Stimulated activated CD4-positive, alpha-beta T cell treated with anti-CD3 and anti-CD28 coated beads, Interleukin-1b, Interleukin-23, amount 100 ng/mL, for 48 hours (primary cell): ENCODE results near the gene ANO1.

Experiments used
- DNase-seq: peaks from one replicate; pipeline ENCODE4 v3.0.0-alpha.2; 2020

Gene ANO1

DNA sequence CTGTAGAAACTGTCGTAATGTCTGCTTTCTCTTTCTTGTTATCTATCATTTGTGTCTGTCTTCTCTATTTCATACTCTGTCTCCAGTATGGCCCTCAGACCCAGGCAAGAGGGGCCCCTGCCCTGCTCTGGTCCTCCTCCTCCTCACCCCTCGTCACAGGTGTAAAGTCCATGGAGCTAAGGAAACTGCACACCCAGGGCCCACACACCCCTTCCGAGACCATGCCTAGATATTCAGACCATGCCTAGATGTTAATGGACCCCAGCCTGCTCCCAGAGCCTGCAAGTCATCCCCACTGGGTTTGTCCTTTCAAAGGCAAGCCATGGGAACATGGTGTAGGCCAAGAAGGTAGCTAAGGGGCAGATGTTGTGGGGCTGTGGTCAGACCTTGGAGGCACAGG lies 24.1 kb upstream of the ANO1 start:
- DNase-seq: no peak

DNA sequence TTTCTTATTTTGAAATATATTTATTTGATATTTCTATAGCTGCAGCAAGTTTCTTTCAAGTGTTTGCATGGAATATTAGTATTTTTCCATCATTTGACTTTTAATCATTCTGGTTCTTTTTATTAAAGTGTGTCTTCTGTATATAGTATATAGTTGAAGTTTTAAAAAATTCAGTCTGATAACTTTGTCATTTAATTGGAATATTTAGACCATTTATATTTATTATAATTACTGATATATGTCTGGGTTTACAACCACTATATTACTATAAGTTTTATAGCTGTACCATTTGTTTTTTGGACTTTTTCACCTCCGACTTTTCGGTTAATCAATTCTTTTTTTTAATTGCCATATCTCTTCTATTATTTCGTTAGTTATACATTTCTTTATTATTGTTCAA lies 22.7 kb upstream of the ANO1 start:
- no peak for DNase-seq

DNA sequence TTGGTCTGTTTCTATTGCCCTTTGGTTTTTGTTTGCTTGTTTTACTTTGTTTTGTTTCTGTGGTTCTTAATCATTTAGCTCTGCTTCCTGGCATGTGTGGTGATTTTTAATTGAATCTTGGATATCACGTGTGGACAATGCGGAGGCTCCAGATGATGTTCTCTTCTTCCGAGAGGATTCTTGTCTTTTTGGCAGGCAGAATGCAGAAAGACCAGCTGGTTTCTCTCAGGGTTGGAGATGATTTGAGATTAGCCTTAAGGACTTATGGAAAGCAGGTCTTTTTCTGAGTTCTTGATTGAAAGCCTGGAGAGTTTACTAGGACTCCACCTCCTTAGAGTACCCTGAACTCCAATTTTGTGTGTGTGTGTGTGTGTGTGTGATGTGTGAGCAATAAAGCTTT lies 21.0 kb upstream of the ANO1 start:
- DNase-seq: no peak

DNA sequence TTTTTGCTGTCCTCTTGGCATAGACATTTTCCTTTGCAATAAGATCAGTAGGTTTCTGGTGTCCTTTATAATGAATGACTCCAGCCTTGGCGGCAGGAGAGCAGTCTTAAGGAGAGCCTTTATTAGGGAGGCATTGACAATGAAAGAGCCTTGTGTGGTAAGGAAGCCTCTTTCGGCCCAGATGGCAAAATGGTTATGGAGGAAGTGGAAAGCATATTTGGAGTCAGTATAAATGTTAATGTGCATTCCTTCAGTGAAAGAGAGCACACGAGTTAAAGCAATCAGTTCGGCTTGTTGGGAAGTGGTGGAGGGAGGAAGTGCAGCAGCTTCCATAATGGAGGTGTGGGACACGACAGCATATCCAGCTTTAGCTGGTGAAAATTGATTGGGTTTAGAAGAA lies 18.1 kb upstream of the ANO1 start:
- no peak for DNase-seq

DNA sequence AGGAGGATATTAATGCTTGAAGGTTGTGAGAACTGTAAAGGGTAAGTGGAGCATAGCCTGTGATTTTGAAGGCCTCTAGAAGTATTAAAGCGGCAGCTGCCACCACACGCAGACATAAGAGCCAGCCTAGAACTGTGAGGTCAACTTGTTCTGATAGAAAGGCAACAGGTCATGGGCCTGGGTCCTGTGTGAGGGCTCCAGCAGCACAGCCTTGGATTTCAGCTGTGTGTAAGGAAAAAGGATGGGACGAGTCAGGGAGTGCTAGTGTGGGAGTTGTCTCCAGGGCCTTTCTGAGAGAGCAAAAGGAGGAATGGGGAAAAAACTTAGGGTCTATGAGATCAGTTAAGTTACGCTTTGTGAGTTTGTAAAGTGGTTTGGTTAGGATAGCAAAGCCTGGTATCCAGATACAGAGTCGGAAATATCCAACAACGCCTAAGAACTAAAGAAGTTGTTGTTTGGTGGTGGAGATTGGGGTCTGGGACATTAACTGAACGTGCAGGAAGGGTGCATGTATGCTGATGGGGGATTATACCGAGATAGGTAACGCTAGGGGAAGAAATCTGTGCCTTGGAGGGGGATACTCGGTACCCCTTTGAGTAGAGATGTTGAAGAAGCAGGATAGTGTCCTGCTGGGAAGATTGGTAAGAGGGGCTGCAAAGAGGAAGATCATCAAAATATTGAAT lies 17.4 kb upstream of the ANO1 start:
- DNase-seq: no peak

DNA sequence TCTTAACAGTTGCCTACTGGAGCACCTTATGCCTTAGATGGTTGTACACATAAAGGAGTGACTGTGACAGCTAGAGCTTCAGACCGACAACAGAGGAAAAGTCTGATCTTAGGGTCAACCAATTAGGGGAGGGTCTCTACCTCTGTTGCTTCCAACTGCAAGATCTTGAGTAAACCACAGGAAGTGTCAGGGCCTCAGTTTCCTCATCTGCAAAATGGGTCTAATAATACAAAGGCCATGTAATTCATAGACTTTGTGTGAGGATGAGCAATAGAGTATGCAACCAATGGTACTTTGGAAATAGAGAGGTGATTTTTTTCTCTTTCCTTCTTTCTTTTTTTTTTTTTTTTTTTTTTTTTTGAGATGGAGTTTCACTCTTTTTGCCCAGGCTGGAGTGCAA lies 16.4 kb upstream of the ANO1 start:
- no peak for DNase-seq

DNA sequence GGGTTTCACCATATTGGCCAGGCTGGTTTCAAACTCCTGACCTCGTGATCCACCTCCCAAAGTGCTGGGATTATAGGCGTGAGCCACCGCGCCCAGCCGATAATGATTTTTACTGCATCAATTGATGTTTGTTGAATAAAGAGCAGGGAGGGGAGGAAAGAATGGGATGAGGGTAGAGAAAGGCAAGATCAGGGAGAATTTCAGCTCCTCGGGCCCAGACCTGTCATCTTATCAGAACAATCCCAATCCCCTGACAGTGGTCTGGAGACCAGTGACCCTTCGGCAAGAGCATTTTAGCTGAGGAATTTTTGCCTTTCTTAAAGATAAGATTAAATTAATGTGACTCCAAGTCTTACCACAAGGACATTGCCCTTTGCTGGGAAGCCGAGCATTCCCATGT lies 15.0 kb upstream of the ANO1 start:
- DNase-seq: no peak

DNA sequence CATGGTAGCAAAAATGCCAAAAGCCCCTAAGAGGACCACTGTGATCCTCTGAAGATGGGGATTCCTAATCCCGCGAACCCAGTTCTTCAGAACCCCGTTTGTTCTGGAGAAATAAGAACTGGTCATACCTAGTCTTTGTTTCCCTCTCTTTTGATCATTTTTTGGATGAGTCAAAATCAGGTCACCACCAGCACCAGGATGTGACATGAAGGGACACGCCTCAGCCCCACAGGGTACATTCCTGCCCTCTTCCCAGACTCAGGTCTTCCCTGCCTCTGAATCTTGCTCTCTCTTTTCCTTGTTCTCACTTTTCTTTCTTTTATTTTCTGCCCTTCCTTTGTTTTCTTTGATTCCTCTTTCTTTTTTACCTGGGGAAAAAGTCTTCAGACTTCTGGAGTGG lies 14.6 kb upstream of the ANO1 start:
- no peak for DNase-seq

DNA sequence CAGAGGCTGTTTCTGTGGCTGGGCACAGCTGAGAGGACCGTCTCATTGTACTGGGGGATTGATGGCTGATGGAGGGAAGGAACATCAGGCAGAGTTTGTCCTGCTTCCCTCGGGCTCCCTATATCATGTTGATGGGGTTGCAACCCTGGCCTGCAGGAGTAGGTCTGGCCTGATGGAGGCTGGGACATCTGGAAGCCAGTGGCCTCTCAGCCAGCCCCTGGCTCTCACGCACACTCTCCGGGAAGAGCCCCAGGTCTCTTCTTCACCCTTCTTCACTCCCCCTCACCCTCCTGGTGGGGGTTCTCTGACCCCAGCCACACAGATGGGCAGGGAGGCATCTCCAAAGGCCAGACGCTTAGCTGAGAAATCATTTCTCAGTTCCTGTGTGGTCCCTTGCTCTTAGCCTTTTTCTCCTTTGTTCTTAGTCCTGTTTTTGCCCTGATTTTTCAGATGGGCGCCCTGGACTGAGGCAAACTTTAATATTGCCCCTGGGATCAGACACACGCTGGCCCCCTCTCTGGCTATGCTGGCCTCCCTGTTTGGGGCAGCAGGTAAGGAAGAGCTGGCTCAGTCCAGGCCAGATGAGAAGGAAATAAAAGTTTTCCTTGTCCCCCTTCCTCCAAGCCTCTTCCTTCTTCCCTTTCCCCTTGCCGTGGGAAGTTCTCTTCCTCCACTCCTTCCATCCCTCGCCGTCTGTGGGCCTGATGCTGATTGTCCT lies 13.9 kb upstream of the ANO1 start:
- no peak for DNase-seq

DNA sequence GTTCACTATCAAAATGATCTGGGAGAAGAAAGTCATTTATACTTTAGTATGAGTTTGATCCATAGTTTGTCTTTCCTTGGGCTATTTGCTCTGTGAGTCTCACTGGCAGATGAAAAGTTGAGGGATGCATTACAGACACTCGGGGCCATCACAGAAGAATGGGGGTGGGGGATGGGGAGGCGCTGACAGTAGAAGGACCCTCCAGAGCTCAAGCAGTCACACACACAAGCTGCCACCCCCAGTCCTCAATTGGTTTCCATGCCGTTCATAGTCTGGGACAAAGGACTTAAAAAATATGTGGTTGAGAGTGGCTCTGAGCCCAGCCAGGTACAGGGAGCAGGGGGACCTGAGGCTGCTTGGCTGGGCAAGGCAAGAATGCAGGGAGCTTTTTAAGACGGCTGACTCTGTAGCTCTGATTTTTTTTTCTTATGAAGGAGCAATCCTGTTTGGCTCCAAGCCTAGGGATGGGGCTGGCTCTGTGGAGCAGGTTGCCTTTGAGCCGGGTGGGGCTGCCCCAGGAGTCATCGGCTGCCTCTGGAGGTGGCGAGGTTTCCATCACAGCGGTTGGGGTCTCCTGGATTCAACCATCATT lies 13.3 kb upstream of the ANO1 start:
- no peak for DNase-seq

DNA sequence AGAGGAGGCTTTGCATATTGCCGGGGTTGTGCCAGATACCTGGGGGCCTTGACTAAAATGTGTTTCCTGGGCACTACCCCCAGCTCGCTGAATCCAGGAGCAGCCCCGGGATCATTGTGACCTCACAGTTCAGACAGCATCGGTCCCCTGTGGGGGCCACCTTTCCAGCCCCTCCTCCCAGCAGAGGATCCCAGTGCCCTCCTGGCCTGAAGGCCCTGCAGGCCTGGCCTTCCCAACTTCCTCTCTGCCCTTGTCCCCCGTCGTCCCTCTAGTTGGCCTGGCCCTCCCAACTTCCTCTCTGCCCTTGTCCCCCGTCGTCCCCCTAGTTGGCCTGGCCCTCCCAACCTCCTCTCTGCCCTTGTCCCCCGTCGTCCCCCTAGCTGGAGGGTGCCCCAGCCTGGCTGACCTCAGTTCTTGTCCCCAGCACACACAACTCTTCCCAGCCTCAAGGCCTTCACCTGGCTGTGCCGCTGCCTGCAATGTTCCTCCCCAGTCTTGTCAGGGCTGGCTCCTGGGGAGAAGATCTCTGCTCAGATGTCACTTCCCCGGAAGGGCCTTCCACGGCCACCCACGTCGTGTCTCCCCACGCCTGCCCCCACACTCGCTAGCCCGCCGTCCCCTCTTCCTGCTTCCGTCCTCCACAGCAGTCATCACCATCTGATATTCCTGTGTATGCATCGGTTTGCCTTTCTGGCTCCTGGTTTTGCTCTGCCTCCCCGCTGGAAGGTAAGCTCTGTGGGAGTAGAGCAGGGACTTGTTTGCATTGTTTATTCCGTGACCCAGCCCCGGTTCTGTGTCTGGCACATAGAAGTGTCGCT lies 12.6 kb upstream of the ANO1 start:
- DNase-seq: no peak

DNA sequence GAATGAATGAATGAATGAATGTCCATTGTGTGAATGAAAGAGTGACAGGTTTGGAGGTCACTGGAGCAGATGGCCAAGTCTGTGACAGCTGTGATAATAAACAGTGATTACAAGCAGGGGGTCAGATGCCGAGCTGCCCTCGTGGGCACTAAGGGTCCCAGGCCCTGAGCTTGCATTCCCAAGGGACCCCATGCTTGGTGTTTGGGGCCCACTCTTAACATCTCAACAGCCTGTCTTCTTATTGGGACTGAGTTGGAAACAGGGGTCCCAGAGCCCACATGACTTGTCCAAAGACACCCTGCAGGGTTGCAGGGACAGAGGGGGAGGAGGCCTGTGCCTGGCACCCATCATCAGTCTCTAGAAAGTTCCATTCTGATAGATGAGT lies 12.0 kb upstream of the ANO1 start:
- no peak for DNase-seq

DNA sequence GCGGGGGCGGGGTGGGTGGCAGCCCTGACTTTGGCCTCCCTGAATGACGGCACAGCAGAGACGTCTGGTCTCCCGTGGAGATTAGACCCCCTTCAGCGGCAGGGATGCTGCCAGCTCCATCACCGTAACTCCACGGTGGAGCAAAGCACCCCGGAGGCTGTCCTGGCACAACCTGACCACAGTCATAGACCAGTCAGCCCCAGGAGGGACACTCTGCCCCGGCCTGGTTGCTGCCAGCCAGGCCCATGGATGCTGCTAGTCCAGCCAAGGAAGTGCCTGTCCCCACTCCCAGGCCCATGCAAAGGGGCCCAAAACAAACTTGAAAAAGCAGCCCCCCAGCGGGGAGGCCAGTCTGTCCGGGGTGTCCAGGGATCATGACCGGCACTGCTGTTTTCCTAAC lies 11.5 kb upstream of the ANO1 start:
- DNase-seq: no peak

DNA sequence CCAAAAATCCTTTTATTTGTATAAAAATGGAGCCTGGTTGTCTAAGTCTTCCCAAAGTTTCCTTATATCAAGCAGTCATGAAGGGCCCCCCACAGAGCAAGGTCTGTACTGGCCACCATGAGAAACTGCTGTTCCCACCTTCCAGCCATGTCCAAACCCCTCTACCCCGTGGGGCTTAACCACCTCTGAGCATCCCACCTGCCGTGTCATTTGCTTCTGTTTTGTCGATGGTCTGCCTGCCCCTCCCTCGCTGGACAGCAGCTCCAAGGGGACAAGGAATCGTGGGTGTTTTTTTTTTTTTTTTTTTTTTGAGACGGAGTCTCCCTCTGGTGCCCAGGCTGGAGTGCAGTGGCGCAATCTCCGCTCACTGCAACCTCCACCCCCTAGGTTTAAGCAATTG lies 11.1 kb upstream of the ANO1 start:
- DNase-seq: no peak

DNA sequence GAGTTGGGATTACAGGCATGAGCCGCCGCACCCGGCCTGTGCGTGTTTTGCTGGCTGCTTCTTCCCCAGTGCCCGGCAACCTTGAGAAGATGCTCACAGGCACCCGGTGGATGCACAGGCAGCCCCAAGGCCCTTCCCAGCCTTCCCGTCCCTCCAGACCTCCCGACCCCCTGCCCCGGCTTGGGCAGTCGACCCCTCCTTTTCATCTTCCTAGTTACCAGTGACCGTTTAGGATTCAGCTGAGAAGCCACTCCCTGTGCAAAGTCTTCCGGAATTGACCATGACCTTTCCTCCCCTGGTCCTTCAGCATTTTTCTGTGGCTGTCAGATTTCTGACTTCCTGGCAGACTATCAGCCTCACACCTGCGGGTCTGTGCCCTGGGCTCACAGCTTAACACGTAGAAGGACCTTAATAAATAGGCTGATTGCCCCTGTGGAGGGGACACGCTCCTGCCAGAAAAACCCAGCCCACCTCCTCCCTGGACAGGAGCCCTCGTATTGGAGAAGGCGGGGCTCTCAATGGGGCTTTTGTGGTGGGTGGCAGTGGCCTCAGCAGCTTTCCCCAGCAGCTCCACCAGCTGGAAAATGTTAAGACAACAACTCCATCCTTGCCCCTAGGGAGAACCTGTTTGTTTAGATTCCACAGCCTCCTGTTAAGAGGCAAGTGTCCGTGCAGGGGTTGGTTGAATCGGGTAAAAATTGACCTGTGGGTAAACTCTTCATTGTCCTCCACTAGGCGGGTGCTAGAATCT lies 10.4 kb upstream of the ANO1 start:
- no peak for DNase-seq

DNA sequence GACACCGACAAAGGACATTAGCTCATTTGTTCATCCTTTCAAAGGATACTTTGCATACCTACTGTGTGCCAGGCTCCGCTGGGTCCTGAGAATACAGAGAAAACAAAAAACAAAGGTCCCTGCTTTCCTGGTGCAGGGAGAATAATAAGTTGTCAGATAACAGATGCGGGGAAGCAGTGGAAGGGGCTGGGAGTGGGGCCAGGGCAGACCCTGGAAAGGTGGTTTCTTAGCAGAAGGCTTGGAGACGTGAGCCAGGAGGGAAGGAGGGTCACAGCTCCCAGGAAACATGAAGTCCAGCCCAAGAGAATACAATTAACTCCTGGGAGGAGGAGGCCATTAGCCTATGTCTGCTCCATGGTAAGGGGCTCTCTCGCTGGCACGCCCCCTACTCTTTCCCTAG lies 9.8 kb upstream of the ANO1 start:
- no peak for DNase-seq

DNA sequence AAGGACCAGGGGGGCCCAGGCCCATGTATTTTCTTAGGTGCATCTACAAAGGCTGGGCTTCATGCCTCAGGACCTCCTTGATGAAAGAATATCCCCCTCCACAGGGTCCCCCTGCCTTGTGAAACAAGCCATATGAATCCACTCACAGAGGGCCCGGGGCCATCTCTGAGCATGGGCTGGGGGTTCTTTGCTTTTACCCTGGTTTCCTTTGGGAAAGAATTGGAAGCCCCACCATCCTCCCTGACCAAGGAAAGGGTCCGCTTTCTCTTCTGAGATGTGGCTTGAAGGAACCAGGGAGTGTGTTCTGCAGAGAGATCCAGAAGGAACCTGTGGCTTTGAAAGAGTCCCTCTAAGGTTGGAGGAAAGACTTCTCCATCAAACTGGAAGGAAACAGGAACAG lies 9.2 kb upstream of the ANO1 start:
- no peak for DNase-seq

DNA sequence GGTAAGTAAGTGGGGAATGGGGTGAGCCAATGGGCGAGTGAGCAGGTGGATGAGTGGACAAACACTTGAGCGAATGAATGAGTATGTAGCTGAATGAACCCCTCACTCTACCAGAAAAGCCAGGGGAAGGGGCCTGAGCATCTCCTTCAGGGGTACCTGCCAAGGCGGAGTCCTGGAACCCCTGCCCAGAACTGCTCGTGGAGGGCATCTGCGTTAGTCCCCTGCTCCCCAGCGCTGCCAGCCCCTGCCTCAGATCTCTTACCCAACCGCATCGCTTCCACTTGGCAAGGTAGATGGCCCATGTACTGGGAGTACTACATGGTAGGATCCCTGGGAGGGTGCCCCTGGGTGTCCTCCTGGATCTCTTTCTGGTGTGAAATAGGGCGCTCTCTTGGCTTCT lies 7.4 kb upstream of the ANO1 start:
- no peak for DNase-seq

DNA sequence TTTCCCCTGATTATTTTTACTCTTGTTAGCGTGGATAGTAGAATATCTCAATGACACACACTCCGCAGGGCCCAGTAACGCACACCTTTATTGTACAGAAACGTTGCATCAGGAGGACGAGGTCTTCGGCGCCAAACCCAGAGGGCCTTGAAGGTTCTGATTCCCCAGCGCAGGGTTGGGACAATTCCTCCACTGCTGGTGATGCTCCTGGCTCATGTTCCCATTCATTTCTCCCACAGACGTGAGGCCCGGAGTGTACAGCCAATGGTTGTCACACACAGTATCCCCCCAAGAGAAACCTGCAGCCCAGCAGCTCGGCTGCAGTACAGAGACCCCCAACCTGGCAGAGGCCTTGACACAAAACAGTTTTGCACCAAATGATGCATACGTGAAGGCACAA lies 6.1 kb upstream of the ANO1 start:
- DNase-seq: no peak

DNA sequence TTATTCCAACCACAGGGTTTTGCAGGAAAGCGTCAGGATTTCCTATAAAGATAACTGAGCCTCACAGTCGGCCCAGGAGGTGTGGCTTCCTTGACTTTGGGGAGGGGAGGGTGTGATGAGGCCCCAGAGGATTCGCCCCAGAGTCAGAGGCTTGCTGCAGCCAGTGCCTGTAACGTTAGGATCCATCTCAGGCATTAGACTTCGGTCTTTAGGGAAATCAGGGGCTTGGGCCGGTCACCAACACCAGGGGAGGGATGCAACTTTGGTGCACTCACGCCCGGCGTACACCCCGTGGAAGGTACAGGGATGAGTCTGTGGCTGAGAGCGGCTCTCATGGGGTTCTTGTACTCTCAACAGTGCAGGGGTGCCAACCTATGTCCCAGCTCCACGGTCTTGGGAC lies 5.7 kb upstream of the ANO1 start:
- DNase-seq: no peak

DNA sequence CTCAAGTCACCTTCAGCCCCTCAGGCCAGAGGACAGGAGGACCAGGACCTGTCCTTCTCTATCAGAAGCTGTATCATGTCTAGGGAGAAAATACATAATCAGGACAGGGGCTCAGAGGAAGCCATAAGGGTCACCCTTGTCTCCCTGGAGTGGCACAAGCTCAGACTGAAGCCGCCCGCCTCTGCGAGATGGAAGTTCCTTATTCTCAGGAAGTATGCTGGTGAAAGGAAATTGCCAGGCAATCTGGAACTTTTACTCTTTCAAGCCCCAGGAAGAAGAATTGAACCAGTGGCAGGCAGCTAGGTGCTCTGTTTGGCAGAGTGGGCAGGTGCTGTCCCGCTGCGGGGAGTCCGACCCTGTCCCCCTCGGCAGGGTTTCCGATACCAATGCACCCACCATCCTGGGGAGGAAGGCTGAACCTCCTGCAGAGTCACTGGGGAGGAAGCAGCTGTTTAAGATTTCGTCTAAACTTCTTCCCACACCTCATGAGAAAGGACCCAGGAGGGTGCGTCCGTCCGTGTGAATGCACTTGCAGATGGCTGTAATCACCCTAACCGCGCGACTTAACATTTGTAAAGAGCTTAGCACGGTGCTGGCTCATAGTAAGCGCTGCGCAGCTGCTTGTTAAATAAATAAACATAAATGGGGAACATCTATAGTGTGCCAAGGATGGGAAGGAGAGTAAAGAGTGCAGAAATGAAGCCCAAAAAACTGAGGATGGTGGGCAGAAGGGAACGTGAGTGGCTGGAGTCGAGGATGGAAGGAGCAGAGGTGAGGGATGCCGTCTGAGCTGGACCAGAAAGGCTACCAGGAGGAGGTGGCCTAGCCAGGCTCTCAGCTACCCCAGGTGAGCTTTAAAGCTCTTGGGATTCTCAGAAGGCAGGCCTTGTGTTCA lies 5.0 kb upstream of the ANO1 start:
- DNase-seq: no peak

DNA sequence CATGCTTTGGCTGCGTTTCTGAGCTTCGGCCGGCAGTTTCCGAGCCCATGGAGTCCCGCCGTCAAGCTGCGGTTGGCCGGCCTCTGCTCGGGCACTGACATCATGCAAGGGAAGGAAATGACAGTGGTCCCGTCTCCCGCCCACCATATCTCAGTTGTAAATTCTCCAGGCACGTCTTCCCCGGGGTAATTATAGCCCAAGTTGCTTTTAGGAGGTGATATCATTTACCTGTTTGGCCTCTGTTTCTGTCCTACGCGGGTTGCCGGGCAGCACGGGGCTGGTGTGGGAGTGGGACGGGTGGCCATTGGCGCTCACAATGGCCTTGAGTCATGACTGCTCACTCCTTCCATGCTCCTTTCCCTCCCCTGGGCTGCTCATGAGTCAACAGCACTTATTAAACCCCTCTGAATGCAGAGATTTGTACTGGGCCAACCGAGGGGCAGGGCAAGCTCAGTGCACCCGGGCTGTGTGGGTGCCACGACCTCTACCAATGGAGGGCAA lies 4.2 kb upstream of the ANO1 start:
- DNase-seq: no peak
